Liver (tissue), 9 donors: Measurements from ENCODE around the gene PLCG2. TPM values are rescaled to one million over a fixed set of nuclear protein-coding genes. Genes with fewer than 3 reads are reported as not detected.

Experiments
- DNase-seq: peaks from one replicate; pipeline ENCODE4 v3.0.0-alpha.2; 2017; ENCODE audit warnings: low spot score
- H3K27ac ChIP-seq, 2 donors: one replicate each; pipeline ENCODE4 v1.7.0; 2013; ENCODE audit warnings: inconsistent platforms in 2 of 2, low read length in 2 of 2, control low read depth in 1 of 2, low read depth in 1 of 2, mild to moderate bottlenecking in 1 of 2
- H3K27me3 ChIP-seq, 4 donors: one replicate each; pipeline versions ENCODE4 v1.6.1 to v1.7.0; 2013; ENCODE audit warnings: low read length in 3 of 4, inconsistent platforms in 1 of 4, mild to moderate bottlenecking in 1 of 4, moderate library complexity in 1 of 4; ENCODE audit not compliant: control insufficient read depth in 4 of 4, insufficient read depth in 4 of 4
- H3K36me3 ChIP-seq, 4 donors: one replicate each; pipeline versions ENCODE4 v1.6.1 to v1.7.0; 2013; ENCODE audit warnings: low read length in 3 of 4, mild to moderate bottlenecking in 3 of 4, low read depth in 1 of 4, moderate library complexity in 1 of 4; ENCODE audit not compliant: control insufficient read depth in 4 of 4, insufficient read depth in 3 of 4
- H3K4me1 ChIP-seq, 4 donors: one replicate each; pipeline versions ENCODE4 v1.6.1 to v1.7.0; 2013; ENCODE audit warnings: low read length in 3 of 4, mild to moderate bottlenecking in 3 of 4, moderate library complexity in 1 of 4; ENCODE audit not compliant: control insufficient read depth in 4 of 4, insufficient read depth in 4 of 4
- H3K4me3 ChIP-seq, 3 donors: one replicate each; pipeline versions ENCODE4 v1.6.1 to v1.7.0; 2013; ENCODE audit warnings: low read length in 3 of 3, control low read depth in 1 of 3, low read depth in 1 of 3, mild to moderate bottlenecking in 1 of 3
- H3K9ac ChIP-seq, 2 donors: one replicate each; pipeline ENCODE4 v1.7.0; 2013; ENCODE audit warnings: low read length in 2 of 2, mild to moderate bottlenecking in 2 of 2, moderate library complexity in 2 of 2, control low read depth in 1 of 2, low read depth in 1 of 2
- H3K9me3 ChIP-seq, 4 donors: one replicate each; pipeline versions ENCODE4 v1.6.1 to v1.7.0; 2013; ENCODE audit warnings: low read length in 3 of 4; ENCODE audit not compliant: control insufficient read depth in 4 of 4
- FOXA1 ChIP-seq: IDR thresholded peaks from 2 replicates; pipeline ENCODE4 v1.6.1; 2016; ENCODE audit warnings: antibody characterized with exemption
- FOXA2 ChIP-seq: IDR thresholded peaks from 2 replicates; pipeline ENCODE4 v1.6.1; 2016; ENCODE audit warnings: antibody characterized with exemption
- HNF4A ChIP-seq, 2 donors: conservative IDR thresholded peaks; 2 replicates each; pipeline ENCODE4 v1.6.1; 2016; ENCODE audit warnings: antibody characterized with exemption in 2 of 2, mild to moderate bottlenecking in 2 of 2
- HNF4G ChIP-seq: IDR thresholded peaks from 2 replicates; pipeline ENCODE4 v1.6.1; 2016; ENCODE audit warnings: antibody characterized with exemption
- JUND ChIP-seq, 2 donors: IDR thresholded peaks; 2 replicates each; pipeline ENCODE4 v1.6.1; 2016; ENCODE audit warnings: antibody characterized with exemption in 2 of 2
- NR2F2 ChIP-seq: IDR thresholded peaks from 2 replicates; pipeline ENCODE4 v1.6.1; 2016; ENCODE audit warnings: antibody characterized with exemption
- RAD21 ChIP-seq, 2 donors: IDR thresholded peaks; 2 replicates each; pipeline ENCODE4 v1.6.1; 2016; ENCODE audit warnings: antibody characterized with exemption in 2 of 2, mild to moderate bottlenecking in 2 of 2
- RXRA ChIP-seq, 2 donors: IDR thresholded peaks; 2 replicates each; pipeline ENCODE4 v1.6.1; 2017 to 2018; ENCODE audit warnings: antibody characterized with exemption in 2 of 2, mild to moderate bottlenecking in 1 of 2
- SP1 ChIP-seq: IDR thresholded peaks from 2 replicates; pipeline ENCODE4 v1.6.1; 2018; ENCODE audit warnings: antibody characterized with exemption, mild to moderate bottlenecking
- TAF1 ChIP-seq: conservative IDR thresholded peaks from 2 replicates; pipeline ENCODE4 v1.6.1; 2016; ENCODE audit warnings: antibody characterized with exemption, mild to moderate bottlenecking
- WGBS: extraction: QIAGEN DNeasy Blood & Tissue Kit; methylation state at CpG from one replicate; pipeline ENCODE4 v1.1.7; 2013; 5-methylcytosine and 5-hydroxymethylcytosine counted together
- polyA plus RNA-seq, 2 donors: library from polyadenylated mRNA; stranded (reverse) in 1 of 2; unstranded in 1 of 2; fragments of 200-250 nt in 1 of 2; fragments of >200 nt in 1 of 2; fragmentation: Nextera tagmentation in 1 of 2; extraction: Ambion mirVana in 1 of 2; gene quantifications; one replicate each; pipeline versions ENCODE4 v1.2.1 to v1.2.3, GENCODE V29; 2013 to 2015
- total RNA-seq, 2 donors: library from RNA; depleted of rRNA; stranded (reverse); fragments of >200 nt; gene quantifications; one replicate each; pipeline ENCODE4 v1.2.3, GENCODE V29; 2014
- TF ChIP-seq, protein P1 (sequence below): IDR thresholded peaks from 2 replicates; pipeline ENCODE4 v1.6.1; 2016; ENCODE audit warnings: antibody characterized with exemption
- TF ChIP-seq, protein P2 (sequence below): IDR thresholded peaks from 2 replicates; pipeline ENCODE4 v1.6.1; 2016; ENCODE audit warnings: antibody characterized with exemption
- TF ChIP-seq, protein P3 (sequence below): fragments of 150-350 bp; IDR thresholded peaks from 2 replicates; pipeline ENCODE4 v1.5.1; 2017; ENCODE audit warnings: improper control_type of control experiment, low read depth, low read length; ENCODE audit not compliant: missing input control
- TF ChIP-seq, protein P4 (sequence below): IDR thresholded peaks from 2 replicates; pipeline ENCODE4 v1.6.1; 2016; ENCODE audit warnings: antibody characterized with exemption, mild to moderate bottlenecking
- donor health status: healthy.
- donor health status: healthy.
- donor health status: healthy.
- donor health status: healthy.
- donor health status: healthy.

Gene PLCG2
- total and polyA plus RNA-seq, 4 donors: 7.1 to 21.6 (median 15.8) TPM

DNA sequence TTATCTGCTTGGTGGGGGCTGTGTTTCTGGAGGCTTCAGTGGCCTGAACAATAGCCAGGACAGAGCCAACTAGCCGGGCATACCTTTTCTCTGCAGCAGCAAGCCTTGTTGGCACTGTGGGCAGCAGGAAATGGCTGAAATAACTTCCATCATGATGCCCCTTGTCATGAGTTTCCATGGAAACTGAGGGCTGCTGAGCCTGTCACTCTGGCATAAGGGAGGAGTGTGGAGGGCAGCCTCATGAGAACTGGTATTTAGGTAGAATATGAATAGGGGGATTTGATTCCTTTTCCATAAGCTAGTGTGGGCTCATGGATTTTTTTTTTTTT lies 39.4 kb downstream of the PLCG2 start:
- no peaks in the 10 kb centered on the region for H3K9me3 ChIP-seq

DNA sequence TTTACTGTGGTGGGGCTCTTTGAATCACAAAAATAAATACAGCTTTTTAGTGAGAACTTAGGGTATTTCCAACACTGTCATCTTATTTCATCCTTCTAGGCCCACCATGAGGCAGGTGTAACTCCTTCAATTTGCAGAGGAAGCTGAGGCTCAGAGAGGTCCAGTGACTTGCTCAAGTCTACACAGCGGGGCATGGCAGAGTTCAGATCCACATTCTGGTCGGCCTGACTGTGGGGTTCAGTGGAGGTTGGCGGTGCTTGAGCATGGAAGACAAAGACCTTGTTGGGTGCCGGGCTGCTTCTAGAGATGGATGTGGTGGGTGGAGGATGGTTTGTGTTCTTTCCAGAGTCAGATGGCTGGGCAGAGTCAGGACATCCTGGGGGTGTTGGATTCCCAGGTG lies 39.8 kb downstream of the PLCG2 start:
- no peaks in the 10 kb centered on the region for H3K36me3 ChIP-seq
- no peaks in the 10 kb centered on the region for H3K4me1 ChIP-seq
- no peak overlapping the region for H3K27ac ChIP-seq
- H3K27me3 ChIP-seq: no peaks in the 10 kb centered on the region
- no peak for DNase-seq
- no peak overlapping the region for H3K9ac ChIP-seq
- H3K9me3 ChIP-seq: no peaks in the 10 kb centered on the region
- no peak overlapping the region for H3K4me3 ChIP-seq
- 92% methylated on average over 4 of the region's 4 CpGs for WGBS
- TF ChIP-seq, protein P1, sequence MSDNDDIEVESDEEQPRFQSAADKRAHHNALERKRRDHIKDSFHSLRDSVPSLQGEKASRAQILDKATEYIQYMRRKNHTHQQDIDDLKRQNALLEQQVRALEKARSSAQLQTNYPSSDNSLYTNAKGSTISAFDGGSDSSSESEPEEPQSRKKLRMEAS: no peak
- TF ChIP-seq, protein P2, sequence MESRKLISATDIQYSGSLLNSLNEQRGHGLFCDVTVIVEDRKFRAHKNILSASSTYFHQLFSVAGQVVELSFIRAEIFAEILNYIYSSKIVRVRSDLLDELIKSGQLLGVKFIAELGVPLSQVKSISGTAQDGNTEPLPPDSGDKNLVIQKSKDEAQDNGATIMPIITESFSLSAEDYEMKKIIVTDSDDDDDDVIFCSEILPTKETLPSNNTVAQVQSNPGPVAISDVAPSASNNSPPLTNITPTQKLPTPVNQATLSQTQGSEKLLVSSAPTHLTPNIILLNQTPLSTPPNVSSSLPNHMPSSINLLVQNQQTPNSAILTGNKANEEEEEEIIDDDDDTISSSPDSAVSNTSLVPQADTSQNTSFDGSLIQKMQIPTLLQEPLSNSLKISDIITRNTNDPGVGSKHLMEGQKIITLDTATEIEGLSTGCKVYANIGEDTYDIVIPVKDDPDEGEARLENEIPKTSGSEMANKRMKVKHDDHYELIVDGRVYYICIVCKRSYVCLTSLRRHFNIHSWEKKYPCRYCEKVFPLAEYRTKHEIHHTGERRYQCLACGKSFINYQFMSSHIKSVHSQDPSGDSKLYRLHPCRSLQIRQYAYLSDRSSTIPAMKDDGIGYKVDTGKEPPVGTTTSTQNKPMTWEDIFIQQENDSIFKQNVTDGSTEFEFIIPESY: no peak
- TF ChIP-seq JUND (IDR thresholded peaks at IDR 0.05) (no peak), RAD21 (IDR thresholded peaks at IDR 0.05) (no peak), NR2F2 (no peak), SP1 (no peak)
- TF ChIP-seq, protein P3, sequence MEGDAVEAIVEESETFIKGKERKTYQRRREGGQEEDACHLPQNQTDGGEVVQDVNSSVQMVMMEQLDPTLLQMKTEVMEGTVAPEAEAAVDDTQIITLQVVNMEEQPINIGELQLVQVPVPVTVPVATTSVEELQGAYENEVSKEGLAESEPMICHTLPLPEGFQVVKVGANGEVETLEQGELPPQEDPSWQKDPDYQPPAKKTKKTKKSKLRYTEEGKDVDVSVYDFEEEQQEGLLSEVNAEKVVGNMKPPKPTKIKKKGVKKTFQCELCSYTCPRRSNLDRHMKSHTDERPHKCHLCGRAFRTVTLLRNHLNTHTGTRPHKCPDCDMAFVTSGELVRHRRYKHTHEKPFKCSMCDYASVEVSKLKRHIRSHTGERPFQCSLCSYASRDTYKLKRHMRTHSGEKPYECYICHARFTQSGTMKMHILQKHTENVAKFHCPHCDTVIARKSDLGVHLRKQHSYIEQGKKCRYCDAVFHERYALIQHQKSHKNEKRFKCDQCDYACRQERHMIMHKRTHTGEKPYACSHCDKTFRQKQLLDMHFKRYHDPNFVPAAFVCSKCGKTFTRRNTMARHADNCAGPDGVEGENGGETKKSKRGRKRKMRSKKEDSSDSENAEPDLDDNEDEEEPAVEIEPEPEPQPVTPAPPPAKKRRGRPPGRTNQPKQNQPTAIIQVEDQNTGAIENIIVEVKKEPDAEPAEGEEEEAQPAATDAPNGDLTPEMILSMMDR: no peak
- TF ChIP-seq, protein P4, sequence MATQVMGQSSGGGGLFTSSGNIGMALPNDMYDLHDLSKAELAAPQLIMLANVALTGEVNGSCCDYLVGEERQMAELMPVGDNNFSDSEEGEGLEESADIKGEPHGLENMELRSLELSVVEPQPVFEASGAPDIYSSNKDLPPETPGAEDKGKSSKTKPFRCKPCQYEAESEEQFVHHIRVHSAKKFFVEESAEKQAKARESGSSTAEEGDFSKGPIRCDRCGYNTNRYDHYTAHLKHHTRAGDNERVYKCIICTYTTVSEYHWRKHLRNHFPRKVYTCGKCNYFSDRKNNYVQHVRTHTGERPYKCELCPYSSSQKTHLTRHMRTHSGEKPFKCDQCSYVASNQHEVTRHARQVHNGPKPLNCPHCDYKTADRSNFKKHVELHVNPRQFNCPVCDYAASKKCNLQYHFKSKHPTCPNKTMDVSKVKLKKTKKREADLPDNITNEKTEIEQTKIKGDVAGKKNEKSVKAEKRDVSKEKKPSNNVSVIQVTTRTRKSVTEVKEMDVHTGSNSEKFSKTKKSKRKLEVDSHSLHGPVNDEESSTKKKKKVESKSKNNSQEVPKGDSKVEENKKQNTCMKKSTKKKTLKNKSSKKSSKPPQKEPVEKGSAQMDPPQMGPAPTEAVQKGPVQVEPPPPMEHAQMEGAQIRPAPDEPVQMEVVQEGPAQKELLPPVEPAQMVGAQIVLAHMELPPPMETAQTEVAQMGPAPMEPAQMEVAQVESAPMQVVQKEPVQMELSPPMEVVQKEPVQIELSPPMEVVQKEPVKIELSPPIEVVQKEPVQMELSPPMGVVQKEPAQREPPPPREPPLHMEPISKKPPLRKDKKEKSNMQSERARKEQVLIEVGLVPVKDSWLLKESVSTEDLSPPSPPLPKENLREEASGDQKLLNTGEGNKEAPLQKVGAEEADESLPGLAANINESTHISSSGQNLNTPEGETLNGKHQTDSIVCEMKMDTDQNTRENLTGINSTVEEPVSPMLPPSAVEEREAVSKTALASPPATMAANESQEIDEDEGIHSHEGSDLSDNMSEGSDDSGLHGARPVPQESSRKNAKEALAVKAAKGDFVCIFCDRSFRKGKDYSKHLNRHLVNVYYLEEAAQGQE: no peak

More for the DNA sequence above, 39.4 kb downstream of the PLCG2 start:
- no peak overlapping the region for H3K4me3 ChIP-seq
- H3K27me3 ChIP-seq: no peaks in the 10 kb centered on the region
- H3K27ac ChIP-seq: no peak overlapping the region
- WGBS: 68% methylated on average over 1 of the region's 1 CpG
- no peaks in the 10 kb centered on the region for H3K36me3 ChIP-seq
- DNase-seq: no peak
- no peak overlapping the region for H3K9ac ChIP-seq
- no peak for TF ChIP-seq NR2F2
- no peak for TF ChIP-seq FOXA2
- no peak for TF ChIP-seq RXRA (IDR thresholded peaks at IDR 0.05)
- TF ChIP-seq SP1: no peak
- no peak for TF ChIP-seq FOXA1
- no peak for TF ChIP-seq HNF4A (conservative IDR thresholded peaks at IDR 0.05)
- TF ChIP-seq TAF1: no peak
- no peak for TF ChIP-seq JUND (IDR thresholded peaks at IDR 0.05)
- no peak for TF ChIP-seq HNF4G
- no peaks in the 10 kb centered on the region for H3K4me1 ChIP-seq
